Osteoblast (primary cell): ENCODE results near the gene RORB. TPM values are rescaled to one million over a fixed set of nuclear protein-coding genes. Genes with fewer than 3 reads are reported as not detected.

Experiments used
- DNase-seq: peaks from one replicate; pipeline ENCODE4 v3.0.0; 2011; ENCODE audit warnings: low spot score, mixed read lengths; ENCODE audit not compliant: insufficient read length; ENCODE audit errors: missing footprints
- H2AFZ ChIP-seq: 2 replicates; pipeline ENCODE4 v1.6.0; 2011; ENCODE audit warnings: mild to moderate bottlenecking, low read length
- H3K27ac ChIP-seq: 2 replicates; pipeline ENCODE4 v1.5.1; 2011; ENCODE audit warnings: mild to moderate bottlenecking, low read depth, low read length, moderate library complexity
- H3K27me3 ChIP-seq: 2 replicates; pipeline ENCODE4 v1.6.0; 2012; ENCODE audit warnings: mild to moderate bottlenecking, control low read depth, inconsistent platforms, low read length, moderate library complexity; ENCODE audit not compliant: insufficient read depth
- H3K36me3 ChIP-seq: 2 replicates; pipeline ENCODE4 v1.5.1; 2011; ENCODE audit warnings: mild to moderate bottlenecking, low read length, control low read depth, moderate library complexity; ENCODE audit not compliant: insufficient read depth
- H3K4me1 ChIP-seq: 2 replicates; pipeline ENCODE4 v1.5.1; 2011; ENCODE audit warnings: mild to moderate bottlenecking, low read length, control low read depth, moderate library complexity; ENCODE audit not compliant: insufficient read depth
- H3K4me2 ChIP-seq: 2 replicates; pipeline ENCODE4 v1.6.0; 2011; ENCODE audit warnings: mild to moderate bottlenecking, low read length; ENCODE audit not compliant: insufficient read depth
- H3K4me3 ChIP-seq: fragments of 200-600 bp; sonication (generic); 3 replicates; pipeline ENCODE4 v1.5.1; 2012; ENCODE audit warnings: mild to moderate bottlenecking, low read length, inconsistent platforms; ENCODE audit not compliant: insufficient read depth
- H3K79me2 ChIP-seq: 2 replicates; pipeline ENCODE4 v1.6.0; 2012; ENCODE audit warnings: mild to moderate bottlenecking, low read length, control low read depth, inconsistent platforms; ENCODE audit not compliant: insufficient read depth
- H3K9me3 ChIP-seq: 2 replicates; pipeline ENCODE4 v1.5.1; 2011; ENCODE audit warnings: low read depth, low read length, control low read depth
- H4K20me1 ChIP-seq: 2 replicates; pipeline ENCODE4 v1.6.0; 2012; ENCODE audit warnings: mild to moderate bottlenecking, low read length, control low read depth; ENCODE audit not compliant: insufficient read depth
- CTCF ChIP-seq: IDR thresholded peaks from 2 replicates; pipeline ENCODE4 v1.5.1; 2011; ENCODE audit warnings: mild to moderate bottlenecking, low read depth, low read length, moderate library complexity; ENCODE audit errors: extremely low read depth
- total RNA-seq: library from RNA; depleted of rRNA; stranded (reverse); fragments of >200 nt; gene quantifications from 2 replicates; pipeline ENCODE4 v1.2.3, GENCODE V29; 2012

The RORB gene
- total RNA-seq, 1 donor: 0.36 TPM

- Histone ChIP-seq H3K79me2 (no peaks in the 10 kb centered on the region), H3K4me2 (no peak overlapping the region), H2AFZ (no peak overlapping the region), H3K27me3 (no peaks in the 10 kb centered on the region), H3K4me3 (no peak overlapping the region), H3K27ac (no peak overlapping the region), H3K4me1 (no peaks in the 10 kb centered on the region), H3K36me3 (no peaks in the 10 kb centered on the region), H4K20me1 (no peaks in the 10 kb centered on the region), H3K9me3 (no peaks in the 10 kb centered on the region)
- no peak for TF ChIP-seq CTCF
- DNase-seq: no peak
Measured at GRCh38 chr9:74721696-74722660, 224.8 kb downstream of the RORB start.

DNA sequence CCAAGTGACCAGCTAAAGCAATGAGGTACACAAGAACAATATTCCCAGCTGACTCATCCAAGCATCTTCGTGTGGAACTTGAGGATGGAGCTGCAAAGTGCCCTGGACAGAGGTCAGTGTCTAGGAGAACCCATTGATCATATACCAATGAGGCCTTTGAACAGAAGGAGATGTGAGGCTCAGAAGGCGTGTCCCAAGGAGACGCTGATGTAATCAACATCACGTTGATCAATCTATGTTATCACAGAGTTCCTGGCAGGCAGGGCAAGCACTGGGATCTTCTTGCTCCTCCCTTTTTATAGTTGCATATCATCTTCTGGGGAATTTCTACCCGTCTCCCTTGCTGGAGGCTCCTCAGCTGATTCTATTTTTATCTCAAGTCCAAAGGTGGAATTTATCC lies 227.2 kb downstream of the RORB start:
- no peak for TF ChIP-seq CTCF
- H3K4me3 ChIP-seq: no peak overlapping the region

GRCh38 chr9:74726581-74726980 lies 229.4 kb downstream of the RORB start:
- no peaks in the 10 kb centered on the region for H3K4me1 ChIP-seq
- H3K27me3 ChIP-seq: no peaks in the 10 kb centered on the region
- H3K9me3 ChIP-seq: no peaks in the 10 kb centered on the region
- no peaks in the 10 kb centered on the region for H3K79me2 ChIP-seq
- no peak overlapping the region for H3K4me2 ChIP-seq
- TF ChIP-seq CTCF: no peak
- H3K36me3 ChIP-seq: no peaks in the 10 kb centered on the region
- H3K4me3 ChIP-seq: no peak overlapping the region
- no peak overlapping the region for H3K27ac ChIP-seq
- H2AFZ ChIP-seq: no peak overlapping the region
- no peaks in the 10 kb centered on the region for H4K20me1 ChIP-seq
- DNase-seq: no peak

More for the DNA sequence above, 227.2 kb downstream of the RORB start:
- no peak for DNase-seq
- Histone ChIP-seq H4K20me1 (no peaks in the 10 kb centered on the region), H3K4me2 (no peak overlapping the region), H3K27me3 (no peaks in the 10 kb centered on the region), H3K79me2 (no peaks in the 10 kb centered on the region), H3K9me3 (no peaks in the 10 kb centered on the region), H3K36me3 (no peaks in the 10 kb centered on the region), H3K27ac (no peak overlapping the region), H2AFZ (no peak overlapping the region), H3K4me1 (no peaks in the 10 kb centered on the region)

- Histone ChIP-seq H3K9me3 (no peaks in the 10 kb centered on the region), H4K20me1 (no peaks in the 10 kb centered on the region), H3K4me1 (no peaks in the 10 kb centered on the region), H3K4me2 (no peak overlapping the region), H3K79me2 (no peaks in the 10 kb centered on the region), H3K36me3 (no peaks in the 10 kb centered on the region), H3K27ac (no peak overlapping the region), H3K4me3 (no peak overlapping the region), H3K27me3 (no peaks in the 10 kb centered on the region), H2AFZ (no peak overlapping the region)
- no peak for TF ChIP-seq CTCF
- DNase-seq: no peak
Measured at GRCh38 chr9:74728176-74728575, 231.0 kb downstream of the RORB start.
